HG03175 (cell line): ENCODE results near the gene FUOM.

Experiments used
- ATAC-seq: cut with Tn5 transposase; IDR thresholded peaks from one replicate; pipeline ENCODE4 v1.9.1; 2021; ENCODE audit warnings: mild to moderate bottlenecking, moderate library complexity; ENCODE audit not compliant: unreplicated experiment

FUOM gene, protein sequence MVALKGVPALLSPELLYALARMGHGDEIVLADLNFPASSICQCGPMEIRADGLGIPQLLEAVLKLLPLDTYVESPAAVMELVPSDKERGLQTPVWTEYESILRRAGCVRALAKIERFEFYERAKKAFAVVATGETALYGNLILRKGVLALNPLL

DNA sequence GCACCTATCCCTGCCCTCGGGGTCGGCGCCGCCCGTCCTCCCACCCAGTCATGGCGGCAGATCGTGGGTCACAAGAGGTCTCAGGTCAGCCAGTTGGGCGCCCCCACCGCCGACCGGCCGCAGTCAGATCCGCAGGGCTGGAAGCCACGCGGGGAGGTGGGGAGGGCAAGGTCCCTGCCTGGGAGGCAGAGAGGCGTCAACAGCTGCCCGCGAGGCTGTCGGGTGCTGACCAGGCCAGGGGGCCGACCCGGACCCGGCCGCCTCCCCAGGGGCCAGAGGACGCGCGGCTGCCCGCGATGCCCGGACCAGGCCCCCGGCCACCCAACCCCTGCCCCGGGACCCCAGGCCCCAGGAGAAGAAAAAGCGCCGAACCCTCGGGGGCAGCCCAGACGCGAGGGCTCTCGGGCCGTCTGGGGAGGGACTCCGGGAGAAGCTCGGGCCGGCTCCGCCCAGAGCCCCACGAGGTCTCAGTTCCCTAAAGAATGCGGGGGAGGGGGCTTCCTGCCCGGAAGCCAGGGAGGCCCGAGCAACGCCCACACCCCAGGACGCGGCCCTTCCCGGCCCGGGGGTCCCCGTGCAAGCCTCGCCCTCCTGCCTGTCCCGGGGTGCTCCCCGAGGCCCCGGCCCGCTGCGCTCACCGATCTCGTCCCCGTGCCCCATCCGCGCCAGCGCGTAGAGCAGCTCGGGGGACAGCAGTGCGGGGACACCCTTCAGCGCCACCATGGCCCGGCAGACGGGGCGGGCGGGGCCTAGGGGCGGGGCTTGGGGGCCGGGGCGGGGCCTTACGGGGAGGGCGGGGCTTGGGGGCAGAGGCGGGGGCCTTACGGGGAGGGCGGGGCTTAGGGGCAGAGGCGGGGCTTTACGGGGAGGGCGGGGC is at the start of gene FUOM:
FUOM (minus strand) TSS at position 735 of the 877 bp plus-strand sequence; CDS start at position 723, 12 bp downstream.
- ATAC-seq, result peak; percentile 64

DNA sequence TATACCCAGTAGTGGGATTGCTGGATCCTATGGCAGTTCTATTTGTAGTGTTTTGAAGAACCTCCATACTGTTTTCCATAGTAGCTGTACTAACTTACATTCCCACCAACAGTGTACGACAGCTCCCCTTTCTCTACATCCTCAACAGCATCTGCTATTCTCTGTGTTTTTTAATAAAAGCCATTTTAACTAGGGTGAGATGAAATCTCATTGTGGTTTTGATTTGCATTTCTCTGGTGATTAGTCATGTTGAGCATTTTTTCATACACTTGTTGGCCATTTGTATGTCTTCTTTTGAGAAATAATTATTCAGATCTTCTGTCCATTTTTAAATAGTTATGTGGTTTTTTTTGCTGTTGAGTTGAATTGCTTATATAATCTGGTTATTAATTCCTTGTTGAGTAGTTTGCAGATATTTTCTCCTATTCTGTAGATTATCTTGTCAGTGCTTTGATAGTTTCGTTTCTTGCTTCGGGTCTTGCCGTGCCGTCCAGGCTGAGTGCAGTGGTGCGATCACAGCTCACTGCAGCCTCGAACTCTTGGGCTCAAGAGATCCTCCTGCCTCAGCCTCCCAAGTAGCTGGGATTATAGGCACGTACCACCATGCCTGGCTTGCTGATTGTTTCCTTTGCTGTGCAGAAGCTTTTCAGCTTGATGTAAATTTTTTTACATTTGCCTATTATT is 48.2 kb upstream of the FUOM start:
- peak; percentile 50 for ATAC-seq

DNA sequence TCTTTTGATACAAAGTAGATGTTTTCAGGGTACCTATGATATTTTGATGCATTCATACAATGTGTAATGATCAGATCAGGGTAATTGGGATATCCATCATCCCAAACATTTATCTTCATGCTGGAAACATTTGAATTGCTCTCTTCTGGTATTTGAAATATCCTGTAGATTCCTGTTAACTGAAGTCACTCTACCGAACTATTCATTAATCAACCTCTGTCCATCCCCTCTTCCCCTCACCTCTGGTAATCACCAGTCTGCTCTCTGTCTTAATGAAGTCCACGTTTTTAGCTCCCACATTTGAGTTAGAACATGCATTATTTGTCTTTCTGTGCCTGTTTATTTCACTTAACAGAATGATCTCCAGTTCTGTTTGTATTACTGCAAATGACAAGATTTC is 47.5 kb upstream of the FUOM start:
- ATAC-seq, result no peak

DNA sequence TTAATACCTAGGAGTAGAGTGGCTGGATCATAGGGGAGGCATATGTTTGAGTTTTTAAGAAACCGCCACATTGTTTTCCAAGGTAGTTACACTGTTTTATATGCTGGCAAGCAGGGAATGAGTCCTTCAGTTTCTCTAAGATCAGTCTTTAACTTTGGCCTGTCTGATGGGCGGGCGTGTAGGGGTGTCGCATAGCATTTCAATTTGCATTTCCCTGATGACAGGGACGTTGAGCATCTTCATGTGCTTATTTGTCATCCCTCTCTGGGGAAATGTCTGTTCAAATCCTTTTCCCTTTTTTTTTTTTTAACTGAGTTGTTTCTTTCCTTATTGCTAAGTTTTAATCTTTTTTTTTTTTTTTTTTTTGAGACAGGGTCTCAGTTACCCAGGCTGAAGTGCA is 46.0 kb upstream of the FUOM start:
- no peak for ATAC-seq

DNA sequence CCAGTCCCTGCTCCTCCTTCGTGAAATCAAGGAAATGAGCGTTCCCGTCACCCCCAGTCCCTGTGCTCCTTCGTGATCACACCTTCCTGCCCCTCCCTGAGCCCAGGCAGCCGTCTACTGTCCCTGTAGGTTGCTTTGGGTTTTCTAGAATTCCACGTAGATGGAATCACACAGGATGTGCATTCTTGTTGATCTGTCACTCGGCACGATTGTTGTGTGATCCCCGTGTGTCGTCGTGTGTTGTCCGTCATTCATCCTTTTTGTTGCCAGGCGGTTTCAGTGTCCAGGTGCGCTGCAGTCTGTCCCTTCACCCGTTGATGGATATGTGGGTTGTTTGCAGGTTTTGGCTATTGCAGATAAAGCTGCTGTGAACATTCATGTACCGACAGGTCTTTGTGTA is 45.5 kb upstream of the FUOM start:
- ATAC-seq, result no peak

DNA sequence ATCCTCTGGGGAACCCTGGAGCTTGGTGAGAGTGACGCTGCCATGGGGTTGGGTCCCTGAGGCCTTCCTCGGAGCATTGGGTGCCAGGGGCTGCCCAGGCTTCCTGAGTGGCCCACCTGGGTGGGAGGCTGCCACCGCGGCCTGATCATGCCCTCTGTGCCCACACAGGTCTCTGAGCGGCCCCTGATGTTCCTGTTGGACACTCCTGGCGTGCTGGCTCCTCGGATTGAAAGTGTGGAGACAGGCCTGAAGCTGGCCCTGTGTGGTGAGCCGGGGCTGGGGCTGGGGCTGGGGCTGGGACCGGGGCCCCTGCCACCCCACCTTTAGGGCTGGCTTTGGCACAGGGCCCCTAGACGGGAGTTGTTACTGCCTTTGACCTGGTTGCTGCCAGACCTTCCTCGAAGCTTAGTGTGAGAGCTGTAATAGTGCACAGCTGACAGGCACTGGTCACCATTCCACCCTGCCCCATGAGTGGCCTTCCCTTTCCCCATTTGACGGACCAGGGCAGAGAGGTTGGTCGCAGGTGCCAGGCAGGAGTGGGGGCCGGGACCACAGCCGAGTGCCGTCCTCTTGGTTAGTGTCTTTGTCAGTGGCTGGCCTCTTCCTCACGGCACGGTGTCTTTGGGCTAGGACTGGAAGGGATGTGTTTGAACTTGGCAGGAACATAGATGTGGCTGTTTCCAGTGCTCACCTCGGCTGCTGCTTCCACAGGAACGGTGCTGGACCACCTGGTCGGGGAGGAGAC is 44.3 kb upstream of the FUOM start:
- no peak for ATAC-seq

DNA sequence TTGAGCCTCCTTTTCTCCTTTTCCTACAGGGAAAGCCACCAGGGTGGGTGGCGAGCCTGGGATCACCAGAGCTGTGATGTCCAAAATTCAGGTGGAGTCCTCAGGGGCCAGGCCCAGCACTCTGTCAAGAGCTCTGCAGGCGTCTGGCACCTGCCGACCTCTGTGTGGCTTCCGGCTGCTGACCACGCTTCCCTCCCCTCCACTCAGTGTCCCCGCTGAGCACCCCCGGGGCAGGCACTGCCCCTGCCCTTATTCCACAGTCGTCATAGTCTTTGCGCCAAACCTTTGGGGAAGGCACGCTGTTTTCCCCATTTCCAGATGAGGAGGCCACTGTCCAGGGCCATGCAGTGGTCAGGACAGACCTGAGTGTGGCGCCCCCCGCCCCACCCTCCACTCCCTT is 43.7 kb upstream of the FUOM start:
- ATAC-seq, result no peak

DNA sequence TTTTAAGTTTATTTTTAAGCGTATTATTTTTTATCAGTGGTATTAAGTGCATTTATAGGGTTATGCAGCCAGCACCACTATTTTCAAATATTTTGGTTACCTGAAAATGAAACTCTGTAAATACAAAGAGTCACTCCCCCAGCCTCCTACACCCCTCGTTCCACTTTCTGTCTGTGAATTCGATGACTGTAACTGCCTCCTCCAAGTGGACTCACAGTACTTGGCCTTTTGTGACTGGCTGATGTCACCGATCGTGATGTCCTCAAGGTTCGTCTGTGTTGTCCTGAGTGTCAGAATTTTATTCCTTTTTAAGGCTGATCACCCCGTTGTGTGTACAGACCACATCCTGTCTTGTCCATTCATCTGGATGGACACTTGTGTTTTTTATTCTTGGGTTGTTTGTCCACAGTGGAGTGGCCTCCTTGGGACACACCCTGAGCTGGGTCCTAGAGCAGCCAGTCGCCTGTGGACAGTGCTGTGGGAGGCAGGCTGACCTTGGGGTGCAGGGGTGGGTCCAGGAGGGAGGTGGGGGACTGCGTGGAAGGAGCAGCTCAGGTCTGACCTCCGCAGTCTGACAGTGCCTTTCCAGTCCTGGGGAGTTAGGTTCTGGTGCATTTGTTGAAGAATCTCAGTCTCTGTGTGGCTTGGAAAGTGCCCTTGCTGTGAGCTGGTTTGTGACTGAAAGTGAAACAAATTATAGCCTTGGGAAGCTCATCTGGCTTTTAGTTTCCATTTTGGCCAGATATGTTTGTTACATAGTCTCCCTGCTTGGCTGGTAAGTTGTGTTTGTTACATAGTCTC is 43.0 kb upstream of the FUOM start:
- peak; percentile 79 for ATAC-seq

DNA sequence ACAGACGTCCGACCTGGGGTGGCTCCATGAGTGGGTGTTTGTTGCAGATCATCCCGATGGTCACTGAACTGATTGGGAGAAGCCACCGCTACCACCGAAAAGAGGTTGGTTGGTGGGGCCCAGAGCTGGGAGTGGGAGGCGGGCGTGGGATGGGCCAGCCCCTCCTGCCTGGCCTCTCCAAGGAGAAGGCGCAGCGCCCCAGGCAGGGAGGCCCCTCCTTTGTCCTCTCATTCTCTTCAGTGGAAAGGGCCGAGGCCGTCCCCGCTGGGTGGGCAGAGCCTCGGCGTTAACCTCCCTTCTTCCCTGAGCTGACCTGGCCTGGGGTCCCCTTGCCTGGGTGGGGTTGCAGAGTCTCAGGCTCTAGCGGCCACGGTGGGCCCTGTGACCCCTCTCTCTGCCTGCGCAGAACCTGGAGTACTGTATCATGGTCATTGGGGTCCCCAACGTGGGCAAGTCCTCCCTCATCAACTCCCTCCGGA is 41.3 kb upstream of the FUOM start:
- ATAC-seq, result no peak

DNA sequence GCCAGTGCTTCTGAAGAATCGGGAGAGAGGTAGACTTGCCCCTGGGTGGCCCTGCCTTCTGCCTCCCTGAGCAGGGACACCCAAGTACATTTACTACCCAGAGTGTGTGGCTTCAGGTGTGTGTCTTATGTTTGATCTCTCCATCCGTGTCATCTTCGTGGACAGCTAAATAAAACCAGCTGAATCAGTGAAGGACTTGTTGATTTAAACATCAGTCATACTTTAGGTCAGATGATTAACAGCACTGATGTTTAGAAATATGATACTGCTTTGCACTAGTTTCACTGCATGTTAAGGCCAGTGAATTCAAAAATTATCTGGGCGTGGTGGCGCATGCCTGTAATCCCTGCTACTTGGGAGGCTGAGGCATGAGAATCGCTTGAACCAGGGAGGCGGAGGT is 40.1 kb upstream of the FUOM start:
- no peak for ATAC-seq

DNA sequence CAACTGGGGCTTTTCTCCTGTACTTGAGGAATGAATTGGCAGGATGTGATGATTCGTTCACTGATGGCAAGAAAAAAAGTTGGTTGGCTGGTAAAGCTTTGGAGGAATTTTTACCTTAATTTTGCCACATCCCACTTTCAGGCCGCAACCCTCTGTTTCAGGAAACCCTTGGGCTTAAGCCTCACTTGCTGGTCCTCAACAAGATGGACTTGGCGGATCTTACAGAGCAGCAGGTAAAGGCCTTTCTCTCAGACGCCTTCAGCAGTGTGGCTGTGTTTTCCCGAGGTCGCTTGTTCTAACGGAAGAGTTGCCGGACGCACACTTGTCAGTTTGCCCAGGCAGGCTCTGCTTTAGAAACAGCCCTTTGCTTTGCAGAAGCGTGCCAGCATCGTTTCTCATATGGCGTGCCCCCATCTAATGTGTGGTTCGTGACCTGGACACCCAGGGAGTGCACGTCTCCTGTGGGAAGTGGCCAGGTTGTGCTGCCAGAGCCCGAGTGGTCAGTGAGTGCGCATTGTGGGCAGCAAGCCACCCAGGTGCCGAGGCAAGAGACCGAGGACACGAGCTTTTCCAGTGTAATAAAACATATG is 38.3 kb upstream of the FUOM start:
- no peak for ATAC-seq

DNA sequence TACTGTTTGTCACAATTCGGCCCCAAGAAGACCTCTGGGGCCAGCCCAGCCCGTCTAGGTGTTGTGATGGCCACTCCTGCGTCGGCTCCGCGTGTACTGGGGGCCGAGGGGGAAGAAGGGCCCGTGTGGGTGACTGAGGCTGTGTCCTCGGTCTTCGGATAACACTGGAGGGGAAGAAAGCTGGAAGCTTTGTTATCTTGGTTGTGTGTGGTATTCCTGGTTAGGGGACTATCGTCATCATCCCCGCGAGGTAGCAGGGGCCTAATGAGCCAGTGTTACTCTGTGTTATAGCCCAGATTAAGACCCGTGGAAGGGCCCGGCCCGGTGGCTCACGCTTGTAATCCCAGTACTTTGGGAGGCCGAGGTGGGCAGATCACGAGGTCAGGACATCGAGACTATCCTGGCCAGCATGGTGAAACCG is 37.0 kb upstream of the FUOM start:
- peak; percentile 5 for ATAC-seq

DNA sequence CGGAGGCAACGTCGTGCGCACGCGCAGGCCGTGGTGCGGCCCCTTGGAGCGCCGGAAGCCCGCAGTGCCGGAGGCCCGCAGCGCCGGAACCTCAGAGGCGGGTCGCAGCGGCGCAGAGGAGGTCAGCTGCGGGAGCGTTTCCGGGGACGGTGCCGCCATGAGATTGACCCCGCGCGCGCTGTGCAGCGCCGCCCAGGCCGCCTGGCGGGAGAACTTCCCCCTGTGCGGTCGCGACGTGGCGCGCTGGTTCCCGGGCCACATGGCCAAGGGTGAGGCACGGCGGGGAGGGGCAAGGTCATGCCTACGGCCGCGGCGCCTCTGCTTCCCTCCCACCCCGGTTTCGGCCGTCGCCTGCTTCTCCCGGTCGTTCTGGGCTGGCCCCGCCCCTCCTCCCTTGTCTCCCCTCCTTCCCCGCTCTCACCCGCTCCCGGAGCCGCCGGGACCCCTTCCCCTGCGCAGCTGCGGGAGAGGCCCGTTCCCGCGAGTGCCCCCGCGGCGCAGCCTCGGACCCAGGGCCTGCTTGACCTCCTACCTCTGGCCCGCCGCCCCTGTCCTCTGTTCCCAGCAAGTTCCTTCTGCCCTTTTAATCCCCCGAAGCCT is 36.3 kb upstream of the FUOM start, which contains the start of gene MTG1:
MTG1 (plus strand) TSS at position 94 of the 600 bp plus-strand sequence; CDS start at position 158, 64 bp downstream.
- peak; percentile 56 for ATAC-seq

DNA sequence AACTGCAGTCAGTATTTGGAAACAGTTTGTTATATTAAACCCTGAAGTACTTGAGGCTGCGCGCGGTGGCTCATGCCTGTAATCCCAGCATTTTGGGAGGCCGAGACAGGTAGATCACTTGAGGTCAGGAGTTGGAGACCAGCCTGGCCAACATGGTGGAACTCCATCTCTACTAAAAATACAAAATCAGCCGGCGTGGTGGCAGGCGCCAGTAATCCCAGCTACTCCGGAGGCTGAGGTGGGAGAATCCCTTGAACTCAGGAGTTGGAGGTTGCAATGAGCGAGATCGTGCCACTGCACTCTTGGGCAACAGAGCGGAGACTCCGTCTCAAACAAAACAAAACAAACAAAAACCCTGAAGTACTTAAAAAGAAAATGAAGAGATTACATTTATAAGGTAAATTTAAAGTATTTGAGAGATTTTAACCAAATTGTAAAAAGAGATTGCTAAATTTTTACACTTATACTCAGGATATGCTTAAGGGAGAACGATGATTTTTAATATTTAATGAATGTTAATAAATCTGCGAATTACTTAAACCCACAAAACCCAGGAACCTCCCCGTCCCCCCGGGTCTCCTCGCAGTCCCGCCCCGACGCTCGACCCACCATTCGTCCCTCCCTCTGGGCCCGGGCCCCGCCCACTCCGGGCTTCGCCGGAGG is 35.7 kb upstream of the FUOM start:
- no peak for ATAC-seq

DNA sequence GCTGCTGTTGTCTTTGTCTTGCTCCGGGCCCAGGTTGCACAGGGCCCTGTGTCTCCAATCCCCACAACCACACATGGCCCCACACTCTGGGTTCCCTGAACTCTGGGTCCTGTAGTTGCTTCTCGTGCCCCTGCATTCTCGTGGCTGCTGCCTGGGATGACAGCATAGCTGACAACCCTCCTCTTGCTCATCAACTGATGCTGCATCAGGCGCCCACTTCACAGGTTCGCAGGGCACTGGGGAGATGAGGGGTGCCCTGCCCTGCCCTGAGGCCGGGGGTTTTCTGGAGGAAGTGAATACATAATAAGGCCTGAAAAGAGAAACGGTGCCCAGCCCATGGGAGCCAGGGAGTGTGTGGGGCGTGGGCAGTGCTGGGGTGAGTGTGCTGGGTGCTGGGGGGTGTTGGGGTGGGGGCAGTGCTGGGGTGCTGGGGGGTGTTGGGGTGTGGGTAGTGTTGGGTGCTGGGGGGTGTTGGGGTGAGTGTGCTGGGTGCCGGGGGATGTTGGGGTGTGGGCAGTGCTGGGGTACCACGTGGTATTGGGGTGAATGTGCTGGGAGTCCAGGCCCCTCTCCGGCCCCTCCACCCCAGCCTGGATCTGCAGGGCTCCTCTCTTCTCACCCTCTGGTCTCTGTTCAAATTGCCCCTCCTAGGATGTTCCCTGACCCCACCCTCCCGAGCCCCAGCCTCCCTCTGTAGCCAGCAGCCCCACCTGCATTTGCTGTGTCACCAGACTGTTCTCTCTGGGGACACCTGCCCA is 34.1 kb upstream of the FUOM start:
- ATAC-seq, result no peak

DNA sequence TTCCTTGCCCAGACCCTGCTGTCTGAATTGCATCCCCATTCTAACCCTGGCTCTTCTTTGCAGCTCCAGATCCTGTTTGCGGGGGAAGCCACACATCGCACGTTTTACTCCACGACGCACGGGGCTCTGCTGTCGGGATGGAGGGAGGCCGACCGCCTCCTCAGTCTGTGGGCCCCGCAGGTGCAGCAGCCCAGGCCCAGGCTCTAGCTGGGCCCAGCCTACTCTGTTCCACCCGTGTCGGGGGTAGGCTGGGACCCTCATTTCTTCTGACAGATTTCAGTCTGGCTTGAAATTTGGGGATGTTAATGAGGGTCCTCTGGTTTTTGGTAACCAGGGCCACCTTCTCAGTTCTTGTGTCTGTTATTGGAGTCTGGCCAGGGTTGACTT is 33.4 kb upstream of the FUOM start:
- no peak for ATAC-seq

DNA sequence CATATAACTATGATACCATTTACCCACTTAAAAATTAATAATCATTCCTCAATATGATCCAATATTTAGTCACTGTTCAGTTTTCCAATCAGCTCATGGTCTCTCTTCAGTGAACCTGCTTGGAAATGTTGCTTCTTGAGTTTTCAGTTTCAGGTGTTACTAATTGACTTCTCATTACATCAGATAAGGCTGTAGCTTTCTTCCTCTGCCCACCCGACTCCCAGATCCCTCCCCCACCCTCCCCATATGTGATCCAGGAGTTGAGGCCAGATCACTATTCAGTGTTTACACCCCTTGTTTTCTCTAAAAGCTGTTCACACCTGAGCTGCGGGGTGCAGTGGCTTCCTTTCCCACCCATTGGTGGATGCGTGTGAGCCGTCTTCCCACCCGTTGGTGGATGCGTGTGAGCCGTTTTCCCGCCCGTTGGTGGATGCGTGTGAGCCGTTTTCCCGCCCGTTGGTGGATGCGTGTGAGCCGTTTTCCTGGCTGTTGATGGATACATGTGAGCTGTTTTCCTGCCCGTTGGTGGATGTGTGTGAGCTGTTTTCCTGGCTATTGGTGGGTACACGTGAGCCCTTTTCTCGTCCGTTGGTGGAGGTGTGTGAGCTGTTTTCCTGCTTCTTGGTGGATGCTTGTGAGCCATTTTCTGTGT is 32.9 kb upstream of the FUOM start:
- ATAC-seq, result no peak
